GM12892 (cell line): ENCODE results near the gene SHANK1.
A peak's percentile ranks its signal among the peaks of the same experiment; 100 is the strongest.

Experiments used
- DNase-seq: peaks from one replicate; pipeline ENCODE4 v3.0.0; 2011; ENCODE audit not compliant: insufficient read length
- FAIRE-seq: peaks from 2 replicates; lab custom pipeline; 2011; peaks lifted over from hg19 to GRCh38; lab: Jason Lieb, UNC
- POLR2A ChIP-seq: IDR thresholded peaks from 2 replicates; pipeline ENCODE4 v1.6.1; 2011; ENCODE audit warnings: low read depth, low read length, control low read depth
- POLR2AphosphoS5 ChIP-seq: IDR thresholded peaks from 2 replicates; pipeline ENCODE4 v1.6.1; 2011; ENCODE audit warnings: low read depth, low read length, control low read depth
- TAF1 ChIP-seq: IDR thresholded peaks from 2 replicates; pipeline ENCODE4 v1.6.1; 2011; ENCODE audit warnings: low read depth, mild to moderate bottlenecking, control low read depth, low read length, borderline replicate concordance

The SHANK1 gene

DNA sequence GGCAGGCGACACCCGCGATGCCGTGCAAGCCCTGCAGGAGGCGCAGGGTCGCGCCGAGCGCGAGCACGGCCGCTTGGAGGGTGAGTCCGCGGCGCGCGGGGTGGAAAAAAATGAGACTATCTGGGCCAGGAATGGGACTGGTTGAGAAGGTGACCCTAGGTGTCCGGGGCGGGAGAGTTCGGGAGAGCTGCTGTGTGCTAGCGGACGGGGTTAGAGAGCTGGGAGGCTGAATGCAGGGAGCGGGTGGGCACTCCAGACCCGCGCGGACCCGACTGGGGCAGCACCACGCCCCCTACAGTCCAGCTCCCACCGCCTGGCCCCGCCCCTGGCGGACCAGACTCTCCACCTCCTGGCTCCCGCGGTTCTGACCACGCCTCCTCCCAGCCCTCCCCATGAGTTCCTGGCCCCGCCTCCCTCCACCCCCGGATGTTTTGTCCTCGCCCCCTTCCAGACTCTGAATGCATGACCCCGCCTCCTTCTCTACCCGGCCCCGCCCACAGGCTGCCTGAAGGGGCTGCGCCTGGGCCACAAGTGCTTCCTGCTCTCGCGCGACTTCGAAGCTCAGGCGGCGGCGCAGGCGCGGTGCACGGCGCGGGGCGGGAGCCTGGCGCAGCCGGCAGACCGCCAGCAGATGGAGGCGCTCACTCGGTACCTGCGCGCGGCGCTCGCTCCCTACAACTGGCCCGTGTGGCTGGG is 5.1 kb upstream of the SHANK1 start:
- peak; percentile 92 for DNase-seq
- no peak for FAIRE-seq
- TF ChIP-seq POLR2A (peak; percentile 77; the same call in 1 of the 2 replicates), POLR2AphosphoS5 (peak; percentile 50; the same call in 1 of the 2 replicates), TAF1 (0 out of 2 replicates have a peak, but pooled peaks have one; percentile 28)

DNA sequence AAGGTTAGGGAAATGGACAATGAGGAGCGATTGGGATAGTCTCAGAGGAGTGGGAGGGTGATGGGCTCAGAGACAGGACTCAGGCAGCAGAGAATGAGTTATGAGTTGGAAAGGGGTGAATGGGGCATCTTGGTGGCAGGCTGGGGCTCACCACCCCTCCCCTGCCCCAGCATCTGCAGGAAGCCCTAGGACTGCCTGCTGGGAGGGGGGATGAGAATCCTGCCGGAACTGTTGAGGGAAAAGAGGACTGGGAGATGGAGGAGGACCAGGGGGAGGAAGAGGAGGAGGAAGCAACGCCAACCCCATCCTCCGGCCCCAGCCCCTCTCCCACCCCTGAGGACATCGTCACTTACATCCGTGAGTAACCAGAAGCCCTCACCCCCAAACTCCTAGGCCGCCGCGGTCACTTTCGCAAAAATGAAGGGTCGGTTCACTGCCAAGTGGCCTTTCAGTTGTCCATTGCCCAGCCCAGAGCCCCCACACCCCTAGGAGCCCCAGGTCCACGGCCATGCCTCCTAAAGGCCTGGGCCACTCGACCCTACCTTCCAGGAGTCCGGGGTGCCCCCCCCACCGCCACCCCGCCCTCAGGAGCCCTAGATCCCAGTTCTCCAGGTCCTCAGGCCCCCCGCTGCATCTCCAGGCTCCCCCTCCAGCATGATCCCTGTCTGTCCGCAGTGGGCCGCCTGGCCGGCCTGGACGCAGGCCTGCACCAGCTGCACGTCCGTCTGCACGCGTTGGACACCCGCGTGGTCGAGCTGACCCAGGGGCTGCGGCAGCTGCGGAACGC is 4.3 kb upstream of the SHANK1 start:
- DNase-seq = no peak
- FAIRE-seq = no peak
- TF ChIP-seq POLR2AphosphoS5 = no peak
- TF ChIP-seq POLR2A = no peak
- no peak for TF ChIP-seq TAF1

DNA sequence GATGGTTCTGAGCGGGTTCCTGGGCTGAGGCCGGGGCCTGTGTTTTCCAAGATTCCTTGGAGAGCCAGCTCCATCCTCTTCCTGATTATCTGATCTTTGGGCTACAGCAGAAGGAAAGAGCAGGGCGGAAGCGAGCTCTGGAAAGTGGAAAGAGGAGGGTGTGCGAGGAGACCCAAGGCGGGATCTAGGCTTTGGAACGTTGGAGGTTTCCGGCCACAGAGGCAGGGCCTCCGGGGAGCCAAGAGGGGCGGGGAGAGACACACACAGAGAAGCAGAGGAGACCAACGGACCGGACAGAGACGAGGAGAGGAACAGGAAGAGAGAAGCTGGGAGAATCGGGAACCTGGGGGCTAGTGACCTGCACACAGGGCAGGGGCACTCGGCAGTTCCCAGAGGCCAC is 3.5 kb upstream of the SHANK1 start, which contains the start of gene CLEC11A:
TSS of gene CLEC11A (plus strand) at position 296 of the 400 bp plus-strand sequence. CDS start 162 bp downstream, outside the sequence.
- TF ChIP-seq POLR2AphosphoS5 = no peak
- TF ChIP-seq TAF1 = no peak
- no peak for TF ChIP-seq POLR2A
- FAIRE-seq = no peak
- DNase-seq = no peak

DNA sequence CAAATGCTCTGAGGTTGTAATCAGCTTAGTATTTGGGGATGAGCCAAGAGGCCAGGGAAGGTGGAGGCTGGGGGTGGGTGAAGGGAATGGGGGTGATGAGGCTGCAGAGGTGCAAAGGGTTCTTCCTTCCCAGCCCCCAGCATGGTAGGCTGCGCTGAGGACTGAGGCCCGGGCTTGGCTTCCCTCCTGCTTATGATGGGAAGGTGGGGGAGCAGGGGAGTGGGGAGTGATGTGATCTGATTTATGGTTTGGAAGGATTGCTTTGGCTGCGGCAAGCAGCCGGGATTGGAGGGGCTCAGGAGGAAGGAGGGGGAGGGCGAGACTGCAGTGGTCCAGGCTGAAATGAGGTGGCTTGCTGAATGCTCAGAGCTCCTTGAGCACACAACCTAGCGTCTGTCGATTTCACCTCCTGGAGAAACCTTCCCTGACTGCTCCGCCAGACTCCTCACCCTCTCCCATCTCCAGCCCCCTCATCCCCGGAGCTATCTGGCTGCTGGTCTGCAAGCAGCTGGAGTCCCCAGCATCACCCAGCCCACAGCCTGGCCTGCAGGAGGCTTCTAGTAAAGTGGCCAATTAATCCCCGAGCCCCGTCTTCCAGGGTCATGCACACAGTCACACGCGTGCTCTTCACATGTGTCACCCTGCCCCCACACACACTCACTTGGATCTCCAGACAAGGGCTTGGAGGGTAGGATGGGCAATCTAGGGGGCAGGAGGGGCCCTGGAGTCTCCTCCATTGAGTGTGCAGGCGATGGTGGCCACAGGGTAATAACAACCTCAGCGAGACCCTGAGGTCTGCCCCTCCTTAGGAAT is 2.8 kb upstream of the SHANK1 start:
- TF ChIP-seq POLR2AphosphoS5 = no peak
- TF ChIP-seq TAF1 = no peak
- TF ChIP-seq POLR2A = no peak
- DNase-seq (no peak), FAIRE-seq (no peak)

DNA sequence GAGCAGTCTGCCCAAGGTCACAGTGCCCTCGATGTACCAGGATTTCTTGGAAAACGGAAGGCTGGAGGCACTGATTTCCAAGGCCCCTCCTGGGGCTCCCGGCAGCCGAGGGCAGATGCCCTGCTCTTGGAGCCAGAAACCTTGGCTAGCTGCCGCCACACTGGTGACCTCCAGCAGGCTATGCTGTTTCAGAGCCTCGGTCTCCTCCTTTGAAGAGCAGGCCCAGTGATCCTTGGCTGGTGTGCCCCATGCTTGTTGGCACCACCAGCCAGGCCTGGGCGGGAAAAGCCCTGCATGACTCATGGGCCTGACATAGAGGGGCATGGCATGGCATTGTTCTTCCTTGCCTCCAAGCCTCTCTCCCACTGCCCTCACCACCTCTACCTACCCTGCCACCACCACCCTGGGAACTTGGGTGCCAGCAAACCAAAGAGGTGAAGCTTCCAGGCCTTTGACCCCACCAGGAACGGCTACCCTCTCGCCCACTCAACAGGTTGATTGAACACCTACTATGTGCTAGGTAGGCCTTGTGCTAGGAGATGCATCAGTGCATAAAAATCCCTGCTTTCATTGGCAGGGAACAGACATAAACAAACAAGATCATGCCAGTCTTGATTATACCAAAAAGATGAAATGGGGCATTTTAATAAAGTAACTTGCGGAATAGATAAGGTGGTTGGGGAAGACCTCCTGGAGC is 2.0 kb upstream of the SHANK1 start:
- no peak for DNase-seq
- TF ChIP-seq POLR2AphosphoS5 = no peak
- FAIRE-seq = no peak

DNA sequence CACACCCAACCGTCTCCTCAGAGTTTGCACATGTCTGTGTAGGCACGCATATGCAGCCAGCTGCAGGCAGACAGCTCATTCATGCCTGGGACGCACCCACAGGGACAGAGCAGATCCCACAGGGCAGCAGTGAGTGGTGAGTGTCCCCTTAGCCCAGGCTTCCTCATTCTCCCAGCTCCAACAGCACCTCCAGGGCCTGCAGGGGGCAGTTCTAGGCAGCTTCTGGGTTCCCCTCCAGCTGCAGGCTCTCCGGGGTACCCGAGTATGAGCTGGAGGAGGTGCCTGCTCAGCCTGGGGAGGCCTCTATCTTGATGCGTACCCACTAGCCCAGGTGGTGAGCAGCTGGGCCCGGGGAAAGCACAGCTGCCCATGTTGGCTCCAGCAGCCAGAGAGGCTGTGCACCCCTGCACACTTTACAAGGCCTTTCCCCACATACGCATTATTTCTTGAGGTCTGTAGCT is 1.3 kb upstream of the SHANK1 start:
- FAIRE-seq (no peak), DNase-seq (no peak)

DNA sequence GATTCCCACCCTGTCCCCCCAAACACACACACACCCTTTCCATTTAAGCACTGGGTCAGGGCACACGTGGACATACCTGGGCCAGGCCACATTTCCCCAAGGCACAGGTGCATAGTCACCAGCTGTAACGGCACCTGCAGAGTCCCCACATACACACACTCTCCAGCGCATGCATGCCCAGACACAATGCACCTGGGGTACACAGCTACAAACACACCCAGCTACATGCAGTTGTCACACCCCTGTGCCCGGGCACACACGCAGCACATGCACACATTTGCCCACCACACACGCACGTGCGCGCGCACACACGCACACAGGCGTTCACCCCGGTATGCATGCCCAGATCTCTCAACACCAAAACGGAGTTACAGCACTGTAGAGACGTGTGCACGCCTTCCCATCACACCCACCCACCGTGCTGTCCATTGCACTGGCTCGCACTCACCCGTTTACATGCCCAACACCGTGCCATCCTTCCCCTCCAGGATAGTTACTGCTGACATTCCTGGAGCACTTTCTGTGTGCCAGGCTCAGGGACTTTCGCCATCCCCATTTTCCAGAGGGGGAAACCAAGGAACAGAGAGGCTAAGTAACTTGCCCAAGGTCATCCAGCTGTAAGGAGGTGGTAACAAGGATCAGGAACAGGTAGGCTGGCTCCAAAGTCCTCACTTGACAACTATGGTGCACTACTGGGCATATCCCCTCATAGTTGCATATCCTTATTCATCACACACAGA is 749 bp upstream of the SHANK1 start:
- TF ChIP-seq POLR2AphosphoS5 = no peak
- TF ChIP-seq POLR2A = no peak
- no peak for TF ChIP-seq TAF1
- DNase-seq (no peak), FAIRE-seq (no peak)

More for the DNA sequence above, 1.3 kb upstream of the SHANK1 start:
- TF ChIP-seq POLR2A (no peak), TAF1 (no peak), POLR2AphosphoS5 (no peak)

DNA sequence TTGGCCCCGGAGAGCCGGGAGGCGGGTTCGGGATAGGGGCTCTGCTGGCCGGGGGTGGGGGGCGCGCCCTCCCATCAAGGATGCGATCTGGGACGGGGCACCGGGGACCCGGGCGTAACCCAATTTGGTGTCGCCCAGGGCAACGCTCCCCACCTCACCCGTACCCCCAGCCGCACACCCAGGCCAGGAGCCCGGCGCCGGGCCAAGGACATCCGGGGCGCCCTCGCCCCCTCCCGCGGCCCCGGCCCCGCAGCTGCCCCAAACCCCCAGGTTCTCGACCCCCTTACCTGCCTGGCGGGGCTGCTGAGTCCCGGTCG is 525 bp downstream of the SHANK1 start:
- FAIRE-seq (no peak), DNase-seq (no peak)
- TF ChIP-seq POLR2A (no peak), POLR2AphosphoS5 (no peak), TAF1 (no peak)

DNA sequence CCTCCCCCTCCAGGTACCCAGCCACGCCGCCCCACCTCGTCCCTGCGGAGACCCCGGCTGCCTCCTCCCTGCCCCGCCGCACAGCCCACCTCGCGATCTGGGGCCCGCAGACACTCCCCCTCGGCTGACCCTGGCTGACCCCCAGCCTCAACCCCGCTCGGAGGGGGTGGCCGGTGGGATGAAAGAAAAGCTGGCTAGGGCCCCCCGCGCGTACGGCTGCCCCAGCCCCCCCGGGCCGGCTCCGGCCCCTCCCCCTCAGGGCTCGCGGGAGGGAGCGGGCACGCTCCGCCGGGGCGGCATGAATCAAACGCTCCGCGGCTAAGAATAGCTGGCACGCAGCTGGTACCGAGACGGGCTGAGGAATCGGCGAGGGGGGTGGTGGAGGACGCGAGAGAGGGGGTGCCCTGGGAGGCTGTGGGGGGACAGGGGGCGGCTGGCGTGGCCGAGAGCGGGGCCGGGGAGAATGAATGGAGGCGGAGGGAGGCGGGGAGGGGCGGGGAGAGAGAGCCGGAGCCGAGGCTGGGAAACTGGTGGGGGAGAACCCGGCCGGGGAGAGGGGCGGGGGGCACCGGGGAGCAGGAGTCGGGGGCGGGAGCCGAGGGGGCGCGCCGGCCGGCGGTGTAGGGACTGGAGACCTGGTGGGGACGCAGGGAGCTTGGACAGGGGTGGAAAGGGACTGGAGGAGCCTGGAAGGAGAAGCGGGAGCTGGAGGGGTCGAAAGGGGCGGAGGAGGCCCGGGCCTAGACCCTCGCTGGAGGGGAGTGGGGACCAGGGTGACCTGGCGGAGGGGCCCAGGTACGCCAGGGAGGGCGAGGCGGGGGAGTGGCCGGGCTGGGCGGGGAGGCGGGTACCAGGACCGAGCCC is 1.1 kb downstream of the SHANK1 start:
- DNase-seq = no peak
- FAIRE-seq = no peak

DNA sequence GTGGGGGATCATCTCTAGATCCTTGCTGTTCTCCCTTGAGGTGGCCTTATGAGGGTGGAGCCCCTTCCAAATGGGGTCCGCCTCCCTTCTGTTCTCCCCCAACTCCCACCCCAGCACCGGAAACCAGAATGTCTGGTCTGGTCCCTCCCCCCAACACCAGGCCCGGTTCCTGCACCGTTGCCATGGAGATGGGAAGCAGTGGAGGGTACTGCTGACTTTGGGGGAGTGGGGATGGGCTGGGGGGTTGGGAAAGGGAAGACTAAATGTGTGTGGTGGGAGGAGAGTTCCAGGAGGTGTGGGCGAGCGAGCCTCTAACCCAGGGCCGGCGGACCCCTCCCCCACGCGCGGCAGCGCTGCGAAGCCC is 1.7 kb downstream of the SHANK1 start:
- TF ChIP-seq TAF1 = no peak
- TF ChIP-seq POLR2A = no peak
- no peak for TF ChIP-seq POLR2AphosphoS5
- FAIRE-seq (no peak), DNase-seq (no peak)

More for the DNA sequence above, 1.1 kb downstream of the SHANK1 start:
- TF ChIP-seq TAF1 (no peak), POLR2AphosphoS5 (no peak), POLR2A (no peak)
